Ecto neural progenitor cell (in vitro differentiated cells): ENCODE measurements around the gene GSN.
"Not testable (repeated sequence)": the region's sequence is repeated elsewhere in the genome, so short reads cannot be mapped to it uniquely, and the experiment has no call there.

Experiments used
- DNase-seq: peaks from one replicate; pipeline ENCODE4 v3.0.0-alpha.2; 2018; ENCODE audit warnings: low spot score

Gene GSN

GRCh38 chr9:121288673-121289025 is 20.7 kb downstream of the GSN start:
- DNase-seq, result no peak

- peak; percentile 72 for DNase-seq
Measured at GRCh38 chr9:121289026-121289771, 21.2 kb downstream of the GSN start.

- no peak for DNase-seq
Measured at GRCh38 chr9:121289772-121290370, 21.9 kb downstream of the GSN start.

GRCh38 chr9:121291536-121291935 is 23.6 kb downstream of the GSN start:
- DNase-seq, result not testable (repeated sequence)

- peak; percentile 34 for DNase-seq
Measured at GRCh38 chr9:121292051-121292450, 24.1 kb downstream of the GSN start.

- no peak for DNase-seq
Measured at GRCh38 chr9:121292801-121293241, 24.9 kb downstream of the GSN start.

- DNase-seq, result no peak
Measured at GRCh38 chr9:121294151-121294743, 26.3 kb downstream of the GSN start.

GRCh38 chr9:121294866-121295661 is 27.1 kb downstream of the GSN start:
- no peak for DNase-seq

GRCh38 chr9:121295662-121296191 is 27.8 kb downstream of the GSN start:
- DNase-seq, result no peak

GRCh38 chr9:121296213-121297127 is 28.5 kb downstream of the GSN start:
- no peak for DNase-seq

- DNase-seq, result no peak
Measured at GRCh38 chr9:121297389-121297788, 29.4 kb downstream of the GSN start.

GRCh38 chr9:121298016-121298538 is 30.1 kb downstream of the GSN start:
- DNase-seq, result peak; percentile 60

- peak; percentile 47 for DNase-seq
Measured at GRCh38 chr9:121298689-121299466, 30.9 kb downstream of the GSN start.

GRCh38 chr9:121299467-121300282 is 31.7 kb downstream of the GSN start:
- peak; percentile 72 for DNase-seq

GRCh38 chr9:121300283-121301119 is 32.5 kb downstream of the GSN start:
- no peak for DNase-seq

GRCh38 chr9:121301881-121302286 is 33.9 kb downstream of the GSN start:
- no peak for DNase-seq

- DNase-seq, result no peak
Measured at GRCh38 chr9:121302341-121302740, 34.4 kb downstream of the GSN start.

- no peak for DNase-seq
Measured at GRCh38 chr9:121302786-121303185, 34.8 kb downstream of the GSN start.
